ENCODE results near the gene ABHD8.

DNA sequence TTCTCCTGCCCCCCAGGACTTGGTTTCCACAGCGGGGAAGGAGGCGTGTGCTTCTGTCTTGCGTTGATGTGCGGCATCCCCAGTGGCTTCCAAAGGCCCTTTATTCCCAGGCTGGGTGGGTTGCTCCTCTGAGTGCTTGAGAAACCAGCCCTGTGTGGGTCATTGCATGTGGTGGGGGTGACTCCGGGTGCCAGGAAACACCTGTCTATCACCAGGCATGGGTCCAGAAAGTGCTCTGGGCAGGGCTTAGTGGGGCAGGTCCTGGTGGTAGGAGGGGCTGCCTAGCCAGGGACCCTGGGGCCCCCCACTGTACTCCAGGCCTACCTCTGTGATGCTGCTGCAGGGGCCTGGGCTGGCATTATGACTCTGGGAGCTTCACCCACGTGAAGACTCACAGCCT is 15.7 kb upstream of the ABHD8 start:
- TF ChIP-seq CTCF (conservative IDR thresholded peaks at IDR 0.05 in 1 of 2, IDR thresholded peaks at IDR 0.05 in 1 of 2; ENCODE audit: low read depth in 1 of 2, low read length in 2 of 2) (no peak), EZH2 (IDR thresholded peaks at IDR 0.05; ENCODE audit: low read length, missing control alignments) (no peak)
